ENCODE results near the gene CBR1.

GRCh38 chr21:36052860-36053714 is 16.7 kb upstream of the CBR1 start:
- no peak for TF ChIP-seq POLR2AphosphoS5 (IDR thresholded peaks at IDR 0.05; ENCODE audit: borderline replicate concordance, low read depth, low read length)
- TF ChIP-seq EZH2 (IDR thresholded peaks at IDR 0.05), result no peak
